ENCODE measurements around the gene SCNN1B. TPM values are rescaled to one million over a fixed set of nuclear protein-coding genes. Genes with fewer than 3 reads are reported as not detected.
"Not testable (repeated sequence)": the region's sequence is repeated elsewhere in the genome, so short reads cannot be mapped to it uniquely, and the experiment has no call there.

Gene SCNN1B
- total RNA-seq, 1 donor = not detected

DNA sequence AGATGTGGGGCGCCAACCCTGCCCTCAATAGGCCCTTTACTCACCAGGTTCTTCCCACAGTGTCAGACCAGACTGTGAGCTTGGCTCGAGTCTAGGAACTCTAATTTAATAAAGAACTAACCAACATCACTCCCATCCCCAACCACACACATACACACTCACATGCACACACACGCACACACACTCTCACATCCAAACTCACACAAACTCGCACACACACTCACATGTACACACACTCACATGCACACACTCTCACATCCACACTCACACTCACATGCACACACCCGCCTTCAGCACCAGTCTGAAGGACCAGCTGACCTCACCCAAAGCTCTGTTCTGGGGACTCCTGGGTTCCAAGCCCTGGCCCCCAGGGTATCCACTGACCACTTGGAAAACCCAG lies 87.1 kb downstream of the SCNN1B start:
- Histone ChIP-seq H4K20me1 (ENCODE audit: insufficient read depth, low read length) (no peaks in the 10 kb centered on the region), H3K4me2 (ENCODE audit: insufficient read depth, low read length) (no peak overlapping the region), H3K4me3 (ENCODE audit: insufficient read depth, low read length) (no peak overlapping the region), H3K36me3 (ENCODE audit: insufficient read depth, low read length) (peaks cover 43% of the 10 kb centered on the region), H3K27me3 (ENCODE audit: insufficient read depth, low read length) (no peaks in the 10 kb centered on the region), H3K9me3 (ENCODE audit: low read depth, low read length) (no peaks in the 10 kb centered on the region), H3K4me1 (ENCODE audit: insufficient read depth, low read length) (no peaks in the 10 kb centered on the region), H3K79me2 (ENCODE audit: insufficient read depth, low read length) (no peaks in the 10 kb centered on the region), H2AFZ (ENCODE audit: low read length) (no peak overlapping the region), H3K27ac (ENCODE audit: low read depth, low read length) (no peak overlapping the region)
- no peak for DNase-seq (ENCODE audit: insufficient read length, low spot score, missing footprints)
- TF ChIP-seq CTCF (IDR thresholded peaks at IDR 0.05; ENCODE audit: extremely low read depth, low read depth, low read length) = no peak

DNA sequence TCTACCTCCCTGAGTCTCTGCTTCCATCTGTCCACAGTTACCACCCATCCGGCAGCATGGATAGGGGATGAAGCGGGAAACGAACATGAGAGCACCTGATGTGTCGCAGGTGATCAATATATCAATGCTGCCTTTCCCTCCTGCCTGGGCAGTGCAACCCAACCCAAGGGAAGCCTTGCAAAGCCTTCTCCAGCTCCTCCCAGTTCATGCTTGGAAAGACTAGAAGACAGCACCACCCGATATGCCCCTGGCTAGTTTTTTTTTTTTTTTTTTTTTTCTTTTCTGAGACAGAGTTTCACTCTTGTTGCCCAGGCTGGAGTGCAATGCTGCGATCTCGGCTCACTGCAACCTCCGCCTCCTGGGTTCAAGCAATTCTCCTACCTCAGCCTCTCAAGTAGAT lies 87.8 kb downstream of the SCNN1B start:
- DNase-seq (ENCODE audit: insufficient read length, low spot score, missing footprints); H4K20me1 ChIP-seq (ENCODE audit: insufficient read depth, low read length); H3K4me1 ChIP-seq (ENCODE audit: insufficient read depth, low read length); H3K4me3 ChIP-seq (ENCODE audit: insufficient read depth, low read length); H2AFZ ChIP-seq (ENCODE audit: low read length); H3K4me2 ChIP-seq (ENCODE audit: insufficient read depth, low read length); H3K27ac ChIP-seq (ENCODE audit: low read depth, low read length); H3K9me3 ChIP-seq (ENCODE audit: low read depth, low read length); H3K27me3 ChIP-seq (ENCODE audit: insufficient read depth, low read length); H3K79me2 ChIP-seq (ENCODE audit: insufficient read depth, low read length): not testable (repeated sequence)
- H3K36me3 ChIP-seq (ENCODE audit: insufficient read depth, low read length) = peaks cover 43% of the 10 kb centered on the region

GRCh38 chr16:23391381-23392222 lies 89.5 kb downstream of the SCNN1B start:
- Histone ChIP-seq H2AFZ (ENCODE audit: low read length) (no peak overlapping the region), H3K9me3 (ENCODE audit: low read depth, low read length) (no peaks in the 10 kb centered on the region), H3K27ac (ENCODE audit: low read depth, low read length) (no peak overlapping the region), H4K20me1 (ENCODE audit: insufficient read depth, low read length) (peaks cover 2% of the 10 kb centered on the region), H3K4me2 (ENCODE audit: insufficient read depth, low read length) (no peak overlapping the region), H3K79me2 (ENCODE audit: insufficient read depth, low read length) (no peaks in the 10 kb centered on the region), H3K27me3 (ENCODE audit: insufficient read depth, low read length) (no peaks in the 10 kb centered on the region), H3K36me3 (ENCODE audit: insufficient read depth, low read length) (peaks cover 52% of the 10 kb centered on the region), H3K4me1 (ENCODE audit: insufficient read depth, low read length) (no peaks in the 10 kb centered on the region), H3K4me3 (ENCODE audit: insufficient read depth, low read length) (no peak overlapping the region)
- TF ChIP-seq CTCF (IDR thresholded peaks at IDR 0.05; ENCODE audit: extremely low read depth, low read depth, low read length) = no peak
- no peak for DNase-seq (ENCODE audit: insufficient read length, low spot score, missing footprints)

DNA sequence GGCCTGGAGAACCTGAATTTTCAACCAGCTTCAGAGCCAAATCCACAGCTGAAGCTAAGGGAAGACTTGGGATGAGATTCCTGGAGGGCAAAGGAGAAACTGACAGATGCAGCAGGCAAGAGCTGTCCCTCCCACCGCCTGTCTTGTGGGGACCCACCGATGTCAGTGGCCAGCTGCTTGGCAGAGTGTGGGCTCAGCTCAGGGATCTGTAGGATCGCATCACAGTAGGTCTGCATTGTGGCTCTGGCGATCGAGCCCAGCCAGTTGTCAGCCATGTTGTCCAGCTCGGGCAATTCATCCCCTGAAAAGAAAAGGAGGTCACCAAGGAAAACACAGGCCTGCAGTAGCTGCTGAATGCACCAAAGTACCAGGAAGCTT lies 90.1 kb downstream of the SCNN1B start:
- H3K4me2 ChIP-seq (ENCODE audit: insufficient read depth, low read length) = no peak overlapping the region
- no peak overlapping the region for H3K27ac ChIP-seq (ENCODE audit: low read depth, low read length)
- no peak overlapping the region for H3K4me3 ChIP-seq (ENCODE audit: insufficient read depth, low read length)
- H3K9me3 ChIP-seq (ENCODE audit: low read depth, low read length) = no peaks in the 10 kb centered on the region
- peaks cover 53% of the 10 kb centered on the region for H3K36me3 ChIP-seq (ENCODE audit: insufficient read depth, low read length)
- no peaks in the 10 kb centered on the region for H3K79me2 ChIP-seq (ENCODE audit: insufficient read depth, low read length)
- no peaks in the 10 kb centered on the region for H3K4me1 ChIP-seq (ENCODE audit: insufficient read depth, low read length)
- DNase-seq (ENCODE audit: insufficient read length, low spot score, missing footprints) = no peak
- no peaks in the 10 kb centered on the region for H3K27me3 ChIP-seq (ENCODE audit: insufficient read depth, low read length)
- H2AFZ ChIP-seq (ENCODE audit: low read length) = no peak overlapping the region
- H4K20me1 ChIP-seq (ENCODE audit: insufficient read depth, low read length) = peaks cover 2% of the 10 kb centered on the region
- no peak for TF ChIP-seq CTCF (IDR thresholded peaks at IDR 0.05; ENCODE audit: extremely low read depth, low read depth, low read length)

Measured in osteoblast (primary cell).